Stimulated activated naive CD4-positive, alpha-beta T cell treated with Interleukin-2 at 50 U/mL for 16 hours (primary cell): ENCODE results near the gene MDM1.

Experiments used
- DNase-seq: peaks from one replicate; lab custom pipeline; 2025; lab: John Stamatoyannopoulos, UW

The MDM1 gene

GRCh38 chr12:68331869-68332727 lies at the start of gene MDM1:
Gene MDM1 (minus strand): TSS chr12:68332362. CDS start chr12:68332245, 117 bp downstream.
- DNase-seq, result peak; percentile 96

- no peak for DNase-seq
Observed at GRCh38 chr12:68381476-68382219, 49.5 kb upstream of the MDM1 start.

GRCh38 chr12:68378872-68379606 lies 46.9 kb upstream of the MDM1 start:
- no peak for DNase-seq

GRCh38 chr12:68377881-68378280 lies 45.7 kb upstream of the MDM1 start:
- no peak for DNase-seq

- no peak for DNase-seq
Observed at GRCh38 chr12:68376901-68377300, 44.7 kb upstream of the MDM1 start.

GRCh38 chr12:68375756-68376695 lies 43.9 kb upstream of the MDM1 start:
- DNase-seq, result no peak

- peak; percentile 73 for DNase-seq
Observed at GRCh38 chr12:68374307-68374982, 42.3 kb upstream of the MDM1 start.

- DNase-seq, result no peak
Observed at GRCh38 chr12:68370667-68371066, 38.5 kb upstream of the MDM1 start.

GRCh38 chr12:68370006-68370590 lies 37.9 kb upstream of the MDM1 start:
- no peak for DNase-seq

GRCh38 chr12:68368327-68368726 lies 36.2 kb upstream of the MDM1 start:
- no peak for DNase-seq

GRCh38 chr12:68367903-68368302 lies 35.7 kb upstream of the MDM1 start:
- DNase-seq, result no peak

- DNase-seq, result no peak
Observed at GRCh38 chr12:68367116-68367515, 35.0 kb upstream of the MDM1 start.

GRCh38 chr12:68364893-68365725 lies 32.9 kb upstream of the MDM1 start:
- peak; percentile 88 for DNase-seq

GRCh38 chr12:68364328-68364727 lies 32.2 kb upstream of the MDM1 start:
- DNase-seq, result no peak

- no peak for DNase-seq
Observed at GRCh38 chr12:68361953-68362352, 29.8 kb upstream of the MDM1 start.

- no peak for DNase-seq
Observed at GRCh38 chr12:68359674-68360073, 27.5 kb upstream of the MDM1 start.

GRCh38 chr12:68358532-68359485 lies 26.6 kb upstream of the MDM1 start:
- peak; percentile 56 for DNase-seq

GRCh38 chr12:68356986-68357385 lies 24.8 kb upstream of the MDM1 start:
- no peak for DNase-seq
